Heart right ventricle (tissue), 16 donors: Measurements from ENCODE around the gene BLMH. TPM values are rescaled to one million over a fixed set of nuclear protein-coding genes. Genes with fewer than 3 reads are reported as not detected.

ENCODE experiments used
- ATAC-seq, 8 donors: fragments of 200-7000 bp; cut with Tn5 transposase; one replicate each; pipeline ENCODE4 v1.9.1; 2020; ENCODE audit warnings: mild to moderate bottlenecking in 8 of 8, moderate library complexity in 8 of 8, moderate number of reproducible peaks in 1 of 8
- DNase-seq, 2 donors: peaks; one replicate each; pipeline ENCODE4 v3.0.0-alpha.2; 2020
- H3K27ac ChIP-seq, 10 donors: fragments of 200-600 bp; sonication (generic) in 2 of 10; one replicate each; pipeline versions ENCODE4 v1.5.0 to v1.8.0; 2020 to 2022; ENCODE audit warnings: mild to moderate bottlenecking in 3 of 10
- H3K27me3 ChIP-seq, 7 donors: fragments of 200-600 bp; one replicate each; pipeline ENCODE4 v1.8.0; 2021 to 2022; ENCODE audit warnings: mild to moderate bottlenecking in 2 of 7
- H3K36me3 ChIP-seq, 9 donors: fragments of 200-600 bp; sonication (generic) in 1 of 9; one replicate each; pipeline versions ENCODE4 v1.5.0 to v1.8.0; 2020 to 2022; ENCODE audit warnings: mild to moderate bottlenecking in 2 of 9
- H3K4me1 ChIP-seq, 9 donors: fragments of 200-600 bp; sonication (generic) in 1 of 9; one replicate each; pipeline versions ENCODE4 v1.5.0 to v1.8.0; 2020 to 2022; ENCODE audit warnings: mild to moderate bottlenecking in 4 of 9
- H3K4me3 ChIP-seq, 10 donors: fragments of 200-600 bp; sonication (generic) in 2 of 10; one replicate each; pipeline versions ENCODE4 v1.5.0 to v1.8.0; 2020 to 2022; ENCODE audit warnings: mild to moderate bottlenecking in 7 of 10, moderate library complexity in 2 of 10
- H3K9me3 ChIP-seq, 11 donors: fragments of 200-600 bp in 10 of 11; sonication (generic) in 2 of 11; one replicate each; pipeline versions ENCODE4 v1.5.0 to v1.8.0; 2013 to 2022; ENCODE audit warnings: mild to moderate bottlenecking in 2 of 11, control low read depth in 1 of 11, moderate library complexity in 1 of 11
- CTCF ChIP-seq, 9 donors: fragments of 200-600 bp; sonication (generic) in 2 of 9; IDR thresholded peaks; one replicate each; pipeline versions ENCODE4 v1.5.0 to v1.8.0; 2021 to 2022; ENCODE audit warnings: antibody characterized with exemption in 9 of 9, mild to moderate bottlenecking in 5 of 9, moderate library complexity in 1 of 9
- WGBS, 2 donors: extraction: QIAGEN DNeasy Blood & Tissue Kit; methylation state at CpG; one replicate each; pipeline ENCODE4 v1.1.7; 2013; ENCODE audit warnings: inconsistent platforms in 1 of 2; 5-methylcytosine and 5-hydroxymethylcytosine counted together
- intact Hi-C, 10 donors: fragments of 100-400 bp; cut with DNase I; formaldehyde crosslinking; loops; one replicate each; pipeline versions ENCODE4 v1.11.1 to v1.14.2; 2022
- polyA plus RNA-seq, 2 donors: library from polyadenylated mRNA; stranded (reverse); fragments of 200-250 nt; gene quantifications; one replicate each; pipeline ENCODE4 v1.2.3, GENCODE V29; 2013
- total RNA-seq, 10 donors: library from RNA; stranded (reverse); fragmentation: NEBNext Ultra II Directional in 3 of 10; extraction: Animal tissue kit (Norgen Biotek cat#: 25700) in 3 of 10; gene quantifications; one replicate each; pipeline versions ENCODE4 v1.2.1 to v1.2.4, GENCODE V29; 2021 to 2023
- donor health status: Arrhythmogenic right ventricular cardiomyopathy.
- donor health status: ischemic (EF 13 %, LVEDD 7.1; RV severe dilation, severe dysfunction).
- donor health status: healthy with polysubstance abuse.
- donor health status: DM: no; HTN: yes; CAD: no.
- donor health status: DM: no; HTN: no; CAD: no.
- donor health status: ischemic (EF 25% LVEDD 6.9; RV normal size, moderate dysfunction).
- donor health status: ischemic (EF 25% LVEDD 5.7; RV mildly dilated, moderate dysfunction).
- donor health status: healthy.
- donor health status: DM: yes; HTN: yes; CAD: no.
- donor health status: Ischemic cardiomyopathy.
- donor health status: ischemic (EF 35%, LVEDD 5.7; RV mildly dilated, moderate dysfunction).
- donor health status: nonischemic (EF 11% LVEDD 7.7; RV severe dilation, severe dysfunction).
- donor health status: DM: yes; HTN: yes; CAD: no.
- donor health status: PGD.
- donor health status: ischemic (EF 29% LVEDD 5.4; RV normal size, mild dysfunction).
- donor health status: nonischemic (EF 23%, LVEDD 6.1; RV moderate dilation, normal function).

The BLMH gene
- total and polyA plus RNA-seq, 12 donors: 9.6 to 22.2 (median 15.7) TPM

GRCh38 chr17:30218799-30219198 lies 72.9 kb downstream of the BLMH start:
- Histone ChIP-seq H3K27ac (no peak overlapping the region), H3K9me3 (no peaks in the 10 kb centered on the region), H3K4me1 (no peaks in the 10 kb centered on the region), H3K36me3 (no peaks in the 10 kb centered on the region), H3K4me3 (no peak overlapping the region), H3K27me3 (no peaks in the 10 kb centered on the region)
- intact Hi-C loops: no loop called here
- DNase-seq (no peak), ATAC-seq (no peak)
- TF ChIP-seq CTCF (IDR thresholded peaks at IDR 0.05): no peak
- 82 to 85% methylated on average over 9 of the region's 9 CpGs for WGBS, 2 donors

GRCh38 chr17:30217746-30218245 lies 73.9 kb downstream of the BLMH start:
- H3K9me3 ChIP-seq: no peaks in the 10 kb centered on the region
- DNase-seq (no peak), ATAC-seq (no peak)
- TF ChIP-seq CTCF (IDR thresholded peaks at IDR 0.05): no peak
- H3K4me1 ChIP-seq: no peaks in the 10 kb centered on the region
- no peak overlapping the region for H3K27ac ChIP-seq
- no peak overlapping the region for H3K4me3 ChIP-seq
- intact Hi-C loops: no loop called here
- 95 to 96% methylated on average over 11 of the region's 11 CpGs for WGBS, 2 donors
- no peaks in the 10 kb centered on the region for H3K36me3 ChIP-seq
- no peaks in the 10 kb centered on the region for H3K27me3 ChIP-seq

- intact Hi-C loops: no loop called here
- Histone ChIP-seq H3K27ac (no peak overlapping the region), H3K36me3 (no peaks in the 10 kb centered on the region), H3K27me3 (no peaks in the 10 kb centered on the region), H3K4me1 (no peaks in the 10 kb centered on the region), H3K4me3 (no peak overlapping the region), H3K9me3 (no peaks in the 10 kb centered on the region)
- WGBS, 2 donors: 93 to 94% methylated on average over 6 of the region's 6 CpGs
- no peak for ATAC-seq
- no peak for TF ChIP-seq CTCF (IDR thresholded peaks at IDR 0.05)
- no peak for DNase-seq
Observed at GRCh38 chr17:30217054-30217453, 74.7 kb downstream of the BLMH start.

GRCh38 chr17:30212750-30213149 lies 79.0 kb downstream of the BLMH start:
- H3K4me1 ChIP-seq: no peaks in the 10 kb centered on the region
- H3K9me3 ChIP-seq: no peaks in the 10 kb centered on the region
- no peak for TF ChIP-seq CTCF (IDR thresholded peaks at IDR 0.05)
- no peak overlapping the region for H3K4me3 ChIP-seq
- H3K27me3 ChIP-seq: no peaks in the 10 kb centered on the region
- ATAC-seq (no peak), DNase-seq (no peak)
- 89% methylated on average over 11 of the region's 11 CpGs for WGBS, 2 donors
- no peak overlapping the region for H3K27ac ChIP-seq
- no peaks in the 10 kb centered on the region for H3K36me3 ChIP-seq
- intact Hi-C loops: no loop called here
